HAP-1 (cell line): ENCODE results near the gene AXIN1.
"Not testable (repeated sequence)": the region's sequence is repeated elsewhere in the genome, so short reads cannot be mapped to it uniquely, and the experiment has no call there.

Source experiments
- DNase-seq, 2 experiments: peaks; one replicate each; pipeline ENCODE4 v3.0.0-alpha.2; 2016 to 2020; ENCODE audit warnings: low spot score in 2 of 2
- H3K27me3 ChIP-seq: fragments of 250-450 bp; sonication (Bioruptor Pico); 2 replicates; pipeline ENCODE4 v1.5.1; 2020; ENCODE audit warnings: low read depth, mild to moderate bottlenecking, moderate library complexity
- H3K36me3 ChIP-seq: fragments of 250-450 bp; sonication (Bioruptor Pico); replicated peaks from 2 replicates; pipeline ENCODE4 v1.5.1; 2020; ENCODE audit warnings: mild to moderate bottlenecking
- H3K4me1 ChIP-seq: fragments of 250-450 bp; sonication (Bioruptor Pico); 2 replicates; pipeline ENCODE4 v1.5.1; 2020; ENCODE audit warnings: mild to moderate bottlenecking
- H3K4me3 ChIP-seq: fragments of 250-450 bp; sonication (Bioruptor Pico); 2 replicates; pipeline ENCODE4 v1.5.1; 2020; ENCODE audit warnings: mild to moderate bottlenecking, moderate library complexity
- H3K9me3 ChIP-seq: fragments of 250-450 bp; sonication (Bioruptor Pico); 2 replicates; pipeline ENCODE4 v1.5.1; 2020; ENCODE audit warnings: mild to moderate bottlenecking, moderate library complexity
- in situ Hi-C: fragments of 300-500 bp; cut with MboI; formaldehyde crosslinking; loops from 3 replicates; pipeline ENCODE4 v1.14.3; 2020; ENCODE audit warnings: low sequenced_read_pairs, inconsistent platforms, mixed read lengths

AXIN1 gene

GRCh38 chr16:369275-369865, 16.8 kb upstream of the AXIN1 start:
- in situ Hi-C loops = no loop called here
- Histone ChIP-seq H3K36me3 (peaks cover 37% of the 10 kb centered on the region), H3K4me1 (peaks cover 5% of the 10 kb centered on the region), H3K4me3 (peak overlapping the region; percentile 33), H3K9me3 (no peaks in the 10 kb centered on the region), H3K27me3 (no peaks in the 10 kb centered on the region)
- DNase-seq = no peak

GRCh38 chr16:368388-369158, 16.1 kb upstream of the AXIN1 start:
- Histone ChIP-seq H3K27me3 (no peaks in the 10 kb centered on the region), H3K9me3 (no peaks in the 10 kb centered on the region), H3K4me1 (peaks cover 5% of the 10 kb centered on the region), H3K36me3 (peaks cover 37% of the 10 kb centered on the region), H3K4me3 (peak overlapping the region; percentile 33; the same call in 1 of the 2 replicates)
- DNase-seq = no peak
- in situ Hi-C loops = no loop called here

DNA sequence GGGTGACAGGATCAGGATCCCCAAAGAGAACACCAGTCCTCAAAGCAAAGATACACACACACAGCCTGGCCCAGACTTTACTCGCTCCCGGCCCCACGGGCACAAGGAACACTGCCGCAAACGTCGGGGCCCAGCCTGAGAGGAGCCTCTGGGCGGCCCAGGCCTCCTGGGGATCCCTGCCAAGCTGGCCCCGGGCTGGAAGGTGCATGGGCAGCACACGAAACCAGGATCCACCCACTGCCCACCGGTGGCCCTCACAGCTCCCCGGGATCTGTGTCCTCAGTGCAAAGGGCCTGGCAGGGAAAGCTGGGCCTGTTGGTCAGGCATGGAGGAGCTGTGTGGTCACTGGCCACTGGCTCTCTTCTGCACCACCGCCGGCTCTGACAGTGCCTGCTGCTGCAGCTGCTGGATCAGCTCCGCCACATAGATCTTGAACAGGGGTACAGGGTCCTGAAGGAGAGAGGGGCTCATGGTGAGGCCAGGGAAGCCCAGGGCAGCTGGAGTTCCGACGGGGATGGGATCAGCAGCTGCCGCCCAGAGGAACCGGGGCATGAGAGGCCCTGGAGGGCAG, 14.9 kb upstream of the AXIN1 start:
- Histone ChIP-seq H3K9me3 (no peaks in the 10 kb centered on the region), H3K36me3 (peaks cover 37% of the 10 kb centered on the region), H3K4me3 (no peak overlapping the region), H3K27me3 (no peaks in the 10 kb centered on the region), H3K4me1 (peaks cover 5% of the 10 kb centered on the region)
- in situ Hi-C loops = no loop called here
- DNase-seq = no peak

DNA sequence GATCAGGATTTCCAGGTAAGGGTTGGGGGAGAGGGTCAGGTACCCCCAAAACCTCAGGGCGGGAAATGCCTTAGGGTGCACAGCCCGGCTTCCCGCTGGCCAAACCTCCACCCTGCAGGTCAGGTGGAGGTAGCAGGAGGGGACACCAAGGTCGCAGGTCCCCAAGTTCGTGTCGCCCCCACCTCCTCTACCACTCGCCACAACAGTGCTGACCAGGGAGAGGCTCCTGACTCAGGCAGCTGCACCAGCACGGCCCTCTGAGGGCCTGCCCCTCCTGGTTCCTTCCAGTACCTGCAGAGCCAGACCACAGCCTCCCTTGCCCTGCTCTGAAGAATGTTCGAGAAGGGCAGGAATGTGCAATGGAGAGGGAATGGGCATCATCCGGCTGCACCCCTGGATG, 14.0 kb upstream of the AXIN1 start:
- Histone ChIP-seq H3K27me3 (no peaks in the 10 kb centered on the region), H3K4me1 (peaks cover 5% of the 10 kb centered on the region)

GRCh38 chr16:364595-365491, 12.3 kb upstream of the AXIN1 start:
- in situ Hi-C loops = no loop called here
- H3K36me3 ChIP-seq = peaks cover 37% of the 10 kb centered on the region
- no peak for DNase-seq
- peaks cover 12% of the 10 kb centered on the region for H3K4me1 ChIP-seq
- H3K9me3 ChIP-seq = no peaks in the 10 kb centered on the region
- no peak overlapping the region for H3K4me3 ChIP-seq
- no peaks in the 10 kb centered on the region for H3K27me3 ChIP-seq

More for the DNA sequence above, 14.0 kb upstream of the AXIN1 start:
- Histone ChIP-seq H3K4me3 (no peak overlapping the region), H3K36me3 (peaks cover 37% of the 10 kb centered on the region), H3K9me3 (no peaks in the 10 kb centered on the region)
- DNase-seq = no peak
- in situ Hi-C loops = no loop called here

GRCh38 chr16:363766-364490, 11.4 kb upstream of the AXIN1 start:
- Histone ChIP-seq H3K9me3 (no peaks in the 10 kb centered on the region), H3K4me1 (peaks cover 10% of the 10 kb centered on the region), H3K27me3 (no peaks in the 10 kb centered on the region), H3K4me3 (no peak overlapping the region), H3K36me3 (peaks cover 28% of the 10 kb centered on the region)
- in situ Hi-C loops = no loop called here
- DNase-seq = no peak

DNA sequence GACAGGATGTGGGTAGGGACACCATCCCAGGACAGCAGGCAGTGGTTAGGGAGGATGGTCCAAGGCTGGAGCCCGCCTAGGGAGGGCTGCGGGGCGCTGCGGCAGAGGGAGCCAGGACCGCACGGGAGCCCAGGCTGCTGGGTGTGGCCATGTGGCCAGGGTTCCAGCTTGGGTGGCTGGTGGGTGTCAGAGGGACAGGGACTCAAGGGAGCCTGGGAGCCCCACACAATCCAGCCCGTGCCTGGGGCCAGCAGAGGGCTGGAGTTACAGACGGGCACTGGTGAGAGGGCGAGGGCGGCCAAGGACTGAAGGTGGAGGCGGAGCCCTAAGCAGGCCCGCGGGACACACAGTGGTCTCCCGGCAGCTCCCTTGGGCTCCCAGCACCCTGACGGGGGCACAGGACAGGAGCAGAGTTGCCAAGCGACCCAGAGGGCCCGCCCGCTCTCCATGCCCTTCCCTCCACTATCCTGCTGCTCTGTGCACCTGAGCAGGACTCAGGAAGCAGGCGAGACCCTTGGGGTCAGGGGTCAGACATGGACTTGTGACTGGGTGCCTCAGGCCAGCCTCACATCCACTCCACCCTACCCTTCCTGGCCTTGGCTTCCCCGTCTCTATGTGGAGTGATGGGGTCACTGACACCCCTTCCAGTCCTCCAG, 10.7 kb upstream of the AXIN1 start:
- Histone ChIP-seq H3K36me3 (peaks cover 21% of the 10 kb centered on the region), H3K4me1 (peaks cover 10% of the 10 kb centered on the region), H3K4me3 (no peak overlapping the region), H3K9me3 (no peaks in the 10 kb centered on the region), H3K27me3 (no peaks in the 10 kb centered on the region)
- DNase-seq = no peak
- in situ Hi-C loops = no loop called here

GRCh38 chr16:362702-362999, 10.1 kb upstream of the AXIN1 start:
- H3K4me3 ChIP-seq, DNase-seq, H3K9me3 ChIP-seq, in situ Hi-C loops, H3K27me3 ChIP-seq: not testable (repeated sequence)
- Histone ChIP-seq H3K4me1 (peaks cover 10% of the 10 kb centered on the region), H3K36me3 (peaks cover 15% of the 10 kb centered on the region)

DNA sequence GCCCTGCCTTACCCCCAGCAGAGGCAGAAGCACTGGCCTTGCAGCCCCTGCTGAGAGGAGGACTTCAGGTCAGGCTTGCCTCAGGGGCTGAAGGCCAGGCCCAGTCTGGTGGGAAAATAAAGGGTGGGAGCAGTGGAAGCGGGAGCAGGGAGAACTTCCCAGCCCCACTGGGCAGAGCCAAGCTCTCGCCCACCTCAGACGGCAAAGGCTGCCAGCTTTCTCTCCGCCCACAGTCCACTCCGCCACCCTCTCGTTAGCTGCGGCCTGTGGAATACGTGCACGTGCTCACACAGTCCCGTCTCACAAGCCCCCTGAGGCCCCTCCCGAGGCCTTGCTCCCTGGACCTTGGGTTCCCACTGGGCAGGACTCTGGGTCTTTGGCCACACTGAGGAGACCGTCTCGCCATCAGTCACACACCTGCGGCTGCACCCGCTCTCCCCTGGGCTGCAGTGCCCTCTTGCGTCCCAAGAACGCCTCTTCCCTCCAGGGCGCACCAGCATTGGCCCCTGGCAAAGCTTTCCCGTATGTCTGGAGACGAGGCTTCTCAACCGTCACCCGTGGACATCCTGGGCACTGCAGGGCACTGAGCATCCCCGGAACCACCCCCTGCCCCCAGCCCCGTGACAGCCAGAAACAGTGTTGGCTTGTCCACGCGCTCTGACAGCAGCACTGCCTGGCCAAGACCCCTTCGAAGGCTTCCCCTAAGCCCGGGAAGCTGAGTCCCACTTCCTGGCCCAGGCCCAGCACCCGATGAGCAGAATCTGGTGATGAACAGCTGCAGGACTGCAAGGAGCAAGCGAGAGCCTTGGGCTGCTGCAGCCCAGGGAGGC, 9.6 kb upstream of the AXIN1 start:
- H3K4me1 ChIP-seq = peaks cover 10% of the 10 kb centered on the region

DNA sequence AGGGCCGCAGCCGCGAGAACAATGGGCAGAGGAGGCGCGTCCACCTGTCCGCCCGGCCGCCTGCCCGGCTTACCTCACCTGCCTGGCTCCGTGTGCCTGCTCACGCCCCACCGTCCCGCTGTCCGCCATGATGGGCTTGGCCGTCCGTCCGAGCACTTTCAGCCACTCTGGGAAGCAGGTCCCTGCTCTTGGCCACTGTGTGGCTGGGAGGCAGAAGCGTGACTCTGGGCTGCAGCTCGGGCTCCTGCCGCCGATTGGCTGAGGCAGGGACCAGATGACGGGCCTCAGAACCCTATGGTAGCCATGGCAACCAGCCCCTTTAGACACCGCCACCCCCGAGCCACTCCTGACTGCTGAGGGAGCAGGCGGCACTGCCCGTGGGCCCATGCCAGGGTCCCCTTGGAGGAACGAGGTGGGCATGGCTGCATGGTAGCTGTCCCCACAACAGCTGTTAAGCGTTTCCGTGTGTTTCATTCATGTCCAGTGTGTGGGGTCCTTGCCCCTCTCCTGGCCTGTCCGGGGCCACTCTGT, 8.9 kb upstream of the AXIN1 start:
- Histone ChIP-seq H3K4me1 (peaks cover 10% of the 10 kb centered on the region), H3K4me3 (no peak overlapping the region), H3K27me3 (no peaks in the 10 kb centered on the region), H3K9me3 (no peaks in the 10 kb centered on the region), H3K36me3 (peaks cover 4% of the 10 kb centered on the region; the same call in 1 of the 2 replicates)
- in situ Hi-C loops = no loop called here
- DNase-seq = no peak

More for the DNA sequence above, 9.6 kb upstream of the AXIN1 start:
- Histone ChIP-seq H3K36me3 (peaks cover 9% of the 10 kb centered on the region), H3K27me3 (no peaks in the 10 kb centered on the region), H3K9me3 (no peaks in the 10 kb centered on the region), H3K4me3 (no peak overlapping the region)
- in situ Hi-C loops = no loop called here
- DNase-seq = peak; percentile 64 to 88

- in situ Hi-C loops = no loop called here
- H3K27me3 ChIP-seq = no peaks in the 10 kb centered on the region
- no peaks in the 10 kb centered on the region for H3K36me3 ChIP-seq
- DNase-seq = no peak
- H3K9me3 ChIP-seq = no peaks in the 10 kb centered on the region
- H3K4me3 ChIP-seq = no peak overlapping the region
- H3K4me1 ChIP-seq = peaks cover 10% of the 10 kb centered on the region
Measured at GRCh38 chr16:360698-361336, 8.3 kb upstream of the AXIN1 start.
